Breast epithelium (tissue), 3 donors: ENCODE data around the gene GIMAP1.

ENCODE experiments used
- POLR2A ChIP-seq: fragments of 450-650 bp; IDR thresholded peaks from one replicate; pipeline ENCODE4 v1.6.1; 2016; ENCODE audit warnings: antibody characterized with exemption, mild to moderate bottlenecking, moderate library complexity
- POLR2AphosphoS5 ChIP-seq, 3 donors: sonication (generic); formaldehyde crosslinking; IDR thresholded peaks; one replicate each; pipeline ENCODE4 v1.6.1; 2017; ENCODE audit warnings: antibody characterized with exemption in 3 of 3
- TF ChIP-seq, protein P1 (sequence below), 3 donors: fragments of 450-650 bp; IDR thresholded peaks; one replicate each; pipeline ENCODE4 v1.5.1; 2016 to 2017; ENCODE audit warnings: antibody characterized with exemption in 3 of 3, mild to moderate bottlenecking in 3 of 3, moderate library complexity in 3 of 3

DNA sequence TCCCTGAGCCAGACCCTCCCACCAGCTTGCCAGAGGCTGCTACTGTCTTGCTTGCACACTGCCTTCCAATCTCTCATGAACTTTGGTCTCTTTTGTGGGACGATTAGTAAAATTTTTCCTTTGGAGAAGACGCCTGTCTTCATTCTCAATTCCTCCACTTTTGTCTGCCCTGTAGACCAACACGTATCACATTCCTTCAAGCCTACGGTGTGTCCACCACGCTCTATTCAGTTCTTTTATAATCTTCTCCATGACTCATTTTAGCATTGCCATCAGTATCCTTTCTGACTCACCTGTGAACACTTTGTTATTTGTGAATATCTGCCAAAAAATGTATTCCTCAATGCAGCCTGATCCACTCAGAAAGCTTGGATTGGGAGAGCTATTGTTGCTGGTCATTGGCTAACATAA lies 22.2 kb downstream of the GIMAP1 start:
- TF ChIP-seq, protein P1, sequence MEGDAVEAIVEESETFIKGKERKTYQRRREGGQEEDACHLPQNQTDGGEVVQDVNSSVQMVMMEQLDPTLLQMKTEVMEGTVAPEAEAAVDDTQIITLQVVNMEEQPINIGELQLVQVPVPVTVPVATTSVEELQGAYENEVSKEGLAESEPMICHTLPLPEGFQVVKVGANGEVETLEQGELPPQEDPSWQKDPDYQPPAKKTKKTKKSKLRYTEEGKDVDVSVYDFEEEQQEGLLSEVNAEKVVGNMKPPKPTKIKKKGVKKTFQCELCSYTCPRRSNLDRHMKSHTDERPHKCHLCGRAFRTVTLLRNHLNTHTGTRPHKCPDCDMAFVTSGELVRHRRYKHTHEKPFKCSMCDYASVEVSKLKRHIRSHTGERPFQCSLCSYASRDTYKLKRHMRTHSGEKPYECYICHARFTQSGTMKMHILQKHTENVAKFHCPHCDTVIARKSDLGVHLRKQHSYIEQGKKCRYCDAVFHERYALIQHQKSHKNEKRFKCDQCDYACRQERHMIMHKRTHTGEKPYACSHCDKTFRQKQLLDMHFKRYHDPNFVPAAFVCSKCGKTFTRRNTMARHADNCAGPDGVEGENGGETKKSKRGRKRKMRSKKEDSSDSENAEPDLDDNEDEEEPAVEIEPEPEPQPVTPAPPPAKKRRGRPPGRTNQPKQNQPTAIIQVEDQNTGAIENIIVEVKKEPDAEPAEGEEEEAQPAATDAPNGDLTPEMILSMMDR (IDR thresholded peaks at IDR 0.05) = no peak
- TF ChIP-seq POLR2A = no peak
- no peak for TF ChIP-seq POLR2AphosphoS5 (IDR thresholded peaks at IDR 0.05)
